Prostate gland (tissue), 2 donors: ENCODE measurements around the gene UIMC1. TPM values are rescaled to one million over a fixed set of nuclear protein-coding genes. Genes with fewer than 3 reads are reported as not detected.

Experiments used
- DNase-seq: peaks from one replicate; pipeline ENCODE4 v3.0.0-alpha.2; 2019; ENCODE audit warnings: low spot score
- H3K27ac ChIP-seq, 2 donors: fragments of 200-600 bp; sonication (generic); 2 replicates each; pipeline ENCODE4 v1.5.1; 2017 to 2019
- H3K27me3 ChIP-seq: fragments of 200-600 bp; sonication (generic); replicated peaks from 2 replicates; pipeline ENCODE4 v1.5.1; 2019; ENCODE audit not compliant: insufficient read depth
- H3K36me3 ChIP-seq, 2 donors: fragments of 200-600 bp; sonication (generic); 1 replicate in 1 of 2; 2 replicates in 1 of 2; pipeline versions ENCODE4 v1.5.1 to v1.8.1; 2017 to 2019
- H3K4me1 ChIP-seq: fragments of 200-600 bp; sonication (generic); replicated peaks from 2 replicates; pipeline ENCODE4 v1.5.1; 2019
- H3K4me3 ChIP-seq, 2 donors: fragments of 200-600 bp; sonication (generic); 2 replicates each; pipeline ENCODE4 v1.5.1; 2017 to 2019
- H3K9me3 ChIP-seq: fragments of 200-600 bp; sonication (generic); 2 replicates; pipeline ENCODE4 v1.5.1; 2017
- CTCF ChIP-seq, 4 experiments: fragments of 200-600 bp in 2 of 4; fragments of 450-650 bp in 2 of 4; sonication (generic) in 2 of 4; IDR thresholded peaks; 1 replicate in 3 of 4; 2 replicates in 1 of 4; pipeline ENCODE4 v1.5.1; 2016 to 2019; ENCODE audit warnings: antibody characterized with exemption in 4 of 4, mild to moderate bottlenecking in 2 of 4, moderate library complexity in 2 of 4
- POLR2A ChIP-seq: fragments of 450-650 bp; IDR thresholded peaks from one replicate; pipeline ENCODE4 v1.6.1; 2016; ENCODE audit warnings: antibody characterized with exemption, mild to moderate bottlenecking
- POLR2AphosphoS5 ChIP-seq: sonication (generic); formaldehyde crosslinking; IDR thresholded peaks from one replicate; pipeline ENCODE4 v1.6.1; 2017; ENCODE audit warnings: antibody characterized with exemption
- WGBS: methylation state at CpG from one replicate; pipeline ENCODE4 v1.1.5; 2018; 5-methylcytosine and 5-hydroxymethylcytosine counted together
- intact Hi-C: fragments of 100-400 bp; cut with DNase I; formaldehyde crosslinking; loops from one replicate; pipeline ENCODE4 v1.14.2; 2022
- total RNA-seq, 2 donors: library from RNA; depleted of rRNA; stranded (reverse); fragments of >200 nt; gene quantifications; one replicate each; pipeline ENCODE4 v1.1.0, GENCODE V29; 2016

Gene UIMC1
- total RNA-seq, 2 donors from 2014 or later, result 29.3 to 38.3 TPM

GRCh38 chr5:177015156-177015555 lies 8.6 kb upstream of the UIMC1 start:
- WGBS, result 90% methylated on average over 4 of the region's 4 CpGs
- DNase-seq, result no peak
- intact Hi-C loops, result no loop called here
- TF ChIP-seq CTCF (IDR thresholded peaks at IDR 0.05), result no peak
- TF ChIP-seq POLR2AphosphoS5, result no peak
- no peak for TF ChIP-seq POLR2A
- H3K36me3 ChIP-seq, result no peaks in the 10 kb centered on the region
- no peak overlapping the region for H3K4me3 ChIP-seq
- no peaks in the 10 kb centered on the region for H3K27me3 ChIP-seq
- no peak overlapping the region for H3K27ac ChIP-seq
- no peaks in the 10 kb centered on the region for H3K4me1 ChIP-seq
- no peaks in the 10 kb centered on the region for H3K9me3 ChIP-seq

- H3K27ac ChIP-seq, result no peak overlapping the region
- TF ChIP-seq CTCF (IDR thresholded peaks at IDR 0.05), result no peak
- no peak for TF ChIP-seq POLR2A
- no peak for TF ChIP-seq POLR2AphosphoS5
- WGBS, result 89% methylated on average over 4 of the region's 4 CpGs
- no peak for DNase-seq
- intact Hi-C loops, result no loop called here
- no peaks in the 10 kb centered on the region for H3K36me3 ChIP-seq
- no peaks in the 10 kb centered on the region for H3K27me3 ChIP-seq
- no peaks in the 10 kb centered on the region for H3K9me3 ChIP-seq
- no peak overlapping the region for H3K4me3 ChIP-seq
- H3K4me1 ChIP-seq, result no peaks in the 10 kb centered on the region
Measured at GRCh38 chr5:177010153-177010552, 3.6 kb upstream of the UIMC1 start.

- Histone ChIP-seq H3K9me3 (no peaks in the 10 kb centered on the region), H3K4me3 (no peak overlapping the region), H3K4me1 (no peaks in the 10 kb centered on the region), H3K36me3 (no peaks in the 10 kb centered on the region), H3K27ac (no peak overlapping the region), H3K27me3 (no peaks in the 10 kb centered on the region)
- WGBS, result 40% methylated on average over 2 of the region's 2 CpGs
- intact Hi-C loops, result no loop called here
- TF ChIP-seq POLR2AphosphoS5 (no peak), CTCF (IDR thresholded peaks at IDR 0.05) (no peak), POLR2A (no peak)
- no peak for DNase-seq
Measured at GRCh38 chr5:177008716-177009115, 2.1 kb upstream of the UIMC1 start.

GRCh38 chr5:177005619-177006264 lies 837 bp downstream of the UIMC1 start:
- Histone ChIP-seq H3K27me3 (no peaks in the 10 kb centered on the region), H3K4me3 (peak overlapping the region; percentile 95), H3K36me3 (no peaks in the 10 kb centered on the region), H3K27ac (peak overlapping the region; percentile 90 to 91), H3K9me3 (no peaks in the 10 kb centered on the region), H3K4me1 (no peaks in the 10 kb centered on the region)
- peak in 3 of 4 experiments; percentile 8 to 54 (median 50) for TF ChIP-seq CTCF (IDR thresholded peaks at IDR 0.05)
- peak; percentile 47 for TF ChIP-seq POLR2AphosphoS5
- no peak for TF ChIP-seq POLR2A
- WGBS, result 1% methylated on average over 42 of the region's 51 CpGs
- intact Hi-C loops, result no loop called here
- DNase-seq, result peak; percentile 53

- no peak for DNase-seq
- no peaks in the 10 kb centered on the region for H3K9me3 ChIP-seq
Measured at GRCh38 chr5:177004961-177005360, 1.6 kb downstream of the UIMC1 start.

More at GRCh38 chr5:177004961-177005360, 1.6 kb downstream of the UIMC1 start:
- H3K27me3 ChIP-seq, result no peaks in the 10 kb centered on the region
- no peaks in the 10 kb centered on the region for H3K36me3 ChIP-seq
- intact Hi-C loops, result no loop called here
- no peak overlapping the region for H3K27ac ChIP-seq
- 90% methylated on average over 10 of the region's 10 CpGs for WGBS
- no peak overlapping the region for H3K4me3 ChIP-seq
- TF ChIP-seq POLR2AphosphoS5, result no peak
- TF ChIP-seq CTCF (IDR thresholded peaks at IDR 0.05), result no peak
- TF ChIP-seq POLR2A, result no peak
- H3K4me1 ChIP-seq, result no peaks in the 10 kb centered on the region
